HT-29 (cell line): ENCODE measurements around the gene HEATR9. TPM values are rescaled to one million over a fixed set of nuclear protein-coding genes. Genes with fewer than 3 reads are reported as not detected.

ENCODE experiments used
- DNase-seq: peaks from one replicate; pipeline ENCODE4 v3.0.0-alpha.2; 2015; ENCODE audit warnings: low spot score
- total RNA-seq: library from RNA; depleted of rRNA; stranded (reverse); fragments of >200 nt; shearing (Covaris generic); gene quantifications from 2 replicates; pipeline ENCODE4 v1.2.3, GENCODE V29; 2014

Gene HEATR9
- total RNA-seq, 1 experiment from 2014 or later, result not detected

DNA sequence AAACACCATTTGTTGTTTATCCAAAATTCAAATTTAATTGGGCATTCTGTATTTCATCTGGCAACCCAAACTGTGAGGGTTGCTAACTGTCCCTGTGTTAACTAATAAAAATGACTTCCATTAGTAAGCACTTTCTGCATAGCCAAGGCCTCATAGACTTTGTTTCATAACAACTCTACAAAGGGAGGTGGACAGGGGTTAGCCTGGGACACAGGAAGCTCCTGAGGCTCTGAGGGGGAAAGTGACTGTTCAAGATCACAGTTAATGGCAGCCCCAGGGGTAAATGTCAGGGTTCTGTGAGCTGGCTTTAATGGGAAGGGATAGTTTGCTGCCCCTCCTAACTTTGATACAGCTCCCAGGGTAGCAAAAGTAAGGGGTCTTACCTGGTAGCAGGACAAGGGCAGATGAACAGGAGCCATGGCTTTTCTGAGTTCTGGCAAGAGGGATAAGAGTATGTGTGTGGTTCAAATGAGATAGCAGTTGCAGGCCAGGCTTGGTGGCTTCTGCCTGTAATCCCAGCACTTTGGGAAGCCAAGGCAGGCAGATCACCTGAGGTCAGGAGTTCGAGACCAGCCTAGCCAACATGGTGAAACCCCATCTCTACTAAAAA is 2.2 kb downstream of the HEATR9 start:
- DNase-seq, result no peak

DNA sequence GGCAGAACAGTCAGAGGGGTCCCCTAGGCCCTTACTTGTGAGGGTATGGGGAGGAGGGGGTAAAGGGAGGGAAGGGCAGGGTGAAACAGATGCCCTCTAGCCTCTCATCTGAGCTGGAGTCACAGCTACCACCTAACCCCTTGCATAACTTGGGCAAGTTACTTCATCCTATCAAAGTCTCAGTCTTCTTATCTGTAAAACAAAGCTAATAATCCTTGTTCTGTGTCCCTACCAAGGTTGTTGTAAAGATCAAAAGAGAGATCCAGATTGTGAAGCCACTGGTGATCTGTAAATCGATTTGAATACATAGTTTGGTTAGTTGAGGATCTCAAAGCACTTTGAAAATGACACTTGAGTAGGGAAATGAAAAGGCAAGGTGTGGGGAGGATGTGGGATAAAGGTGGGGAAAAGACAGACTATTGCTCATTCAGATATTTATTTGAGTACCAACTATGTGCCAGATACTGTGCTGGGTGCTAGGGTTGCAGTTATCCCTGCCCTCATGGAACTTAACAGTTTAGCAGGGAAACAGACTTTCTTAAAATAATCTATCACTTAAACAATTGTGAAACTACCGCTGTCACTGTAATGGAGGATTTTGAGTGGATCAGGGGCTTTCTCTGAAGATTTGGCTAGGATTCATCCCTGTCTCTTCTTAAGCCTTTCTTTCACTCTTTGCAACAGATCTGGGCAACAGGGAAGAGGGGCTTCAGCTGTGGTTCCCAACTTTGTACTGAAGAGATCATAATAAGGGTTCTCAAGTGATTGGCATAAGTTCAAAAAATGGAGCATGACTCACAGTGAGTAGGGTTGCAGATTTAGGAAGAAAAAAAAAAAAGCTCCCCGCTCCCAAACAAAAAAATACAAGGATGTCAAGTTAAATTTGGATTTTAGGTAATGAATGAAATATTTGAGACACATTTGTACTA is 3.0 kb downstream of the HEATR9 start:
- no peak for DNase-seq

DNA sequence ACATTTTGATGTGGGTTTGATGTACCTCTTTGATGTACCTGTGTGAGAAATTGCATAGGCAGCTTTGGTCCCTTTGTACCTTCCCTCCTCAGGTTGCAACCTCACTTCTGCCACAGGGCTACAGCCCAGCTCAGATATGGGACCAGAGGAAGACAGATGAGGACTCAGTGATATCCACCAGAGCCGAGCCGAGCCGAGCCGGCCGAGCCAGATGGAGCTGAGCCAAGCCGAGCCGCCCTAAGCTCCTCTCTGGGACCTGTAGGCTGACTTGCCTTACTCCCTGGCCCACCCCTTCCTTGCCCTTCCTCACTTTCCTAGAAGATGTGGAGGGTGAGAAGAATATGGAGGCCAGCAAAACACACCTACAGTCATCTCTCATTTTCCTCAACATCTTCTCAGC is 3.8 kb downstream of the HEATR9 start:
- no peak for DNase-seq

DNA sequence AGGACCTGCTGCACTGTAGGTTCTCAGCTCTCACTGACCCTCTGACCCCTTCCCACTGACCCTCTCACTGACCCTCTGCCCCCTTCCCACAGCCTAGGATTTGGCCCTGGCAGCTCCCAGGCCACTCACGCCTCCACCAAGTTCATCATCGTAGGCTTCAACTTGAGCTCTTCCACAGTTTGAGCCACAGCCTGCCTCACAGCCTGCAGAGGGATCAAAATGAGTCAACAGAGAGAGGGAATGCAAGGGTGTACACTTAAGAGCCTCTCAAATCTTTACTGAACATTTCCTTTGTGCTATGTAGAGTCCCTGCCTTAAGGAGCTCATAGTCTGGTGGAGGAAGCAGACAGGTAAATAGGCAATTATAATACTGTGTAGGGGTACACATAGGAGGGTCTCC is 12.1 kb downstream of the HEATR9 start:
- no peak for DNase-seq

DNA sequence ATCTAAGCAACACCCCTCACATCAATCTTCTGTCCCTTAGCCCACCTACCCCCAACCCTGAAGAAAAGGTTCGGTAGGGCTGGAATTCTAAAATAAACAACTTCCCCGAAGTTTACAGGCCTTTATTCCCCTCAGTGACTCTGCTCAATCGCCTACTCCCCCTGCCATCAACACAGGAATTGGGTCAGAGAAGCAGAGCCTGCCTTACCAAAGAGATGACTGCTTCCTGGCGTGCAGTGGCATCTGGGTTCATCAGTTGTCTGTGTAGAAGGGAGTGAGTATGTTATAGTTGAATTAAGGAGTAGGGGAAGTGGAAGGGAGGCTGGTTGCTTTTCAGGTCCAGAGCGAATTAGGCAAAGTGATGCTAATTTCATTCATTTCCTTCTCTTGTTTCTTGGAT is 12.7 kb downstream of the HEATR9 start:
- no peak for DNase-seq

DNA sequence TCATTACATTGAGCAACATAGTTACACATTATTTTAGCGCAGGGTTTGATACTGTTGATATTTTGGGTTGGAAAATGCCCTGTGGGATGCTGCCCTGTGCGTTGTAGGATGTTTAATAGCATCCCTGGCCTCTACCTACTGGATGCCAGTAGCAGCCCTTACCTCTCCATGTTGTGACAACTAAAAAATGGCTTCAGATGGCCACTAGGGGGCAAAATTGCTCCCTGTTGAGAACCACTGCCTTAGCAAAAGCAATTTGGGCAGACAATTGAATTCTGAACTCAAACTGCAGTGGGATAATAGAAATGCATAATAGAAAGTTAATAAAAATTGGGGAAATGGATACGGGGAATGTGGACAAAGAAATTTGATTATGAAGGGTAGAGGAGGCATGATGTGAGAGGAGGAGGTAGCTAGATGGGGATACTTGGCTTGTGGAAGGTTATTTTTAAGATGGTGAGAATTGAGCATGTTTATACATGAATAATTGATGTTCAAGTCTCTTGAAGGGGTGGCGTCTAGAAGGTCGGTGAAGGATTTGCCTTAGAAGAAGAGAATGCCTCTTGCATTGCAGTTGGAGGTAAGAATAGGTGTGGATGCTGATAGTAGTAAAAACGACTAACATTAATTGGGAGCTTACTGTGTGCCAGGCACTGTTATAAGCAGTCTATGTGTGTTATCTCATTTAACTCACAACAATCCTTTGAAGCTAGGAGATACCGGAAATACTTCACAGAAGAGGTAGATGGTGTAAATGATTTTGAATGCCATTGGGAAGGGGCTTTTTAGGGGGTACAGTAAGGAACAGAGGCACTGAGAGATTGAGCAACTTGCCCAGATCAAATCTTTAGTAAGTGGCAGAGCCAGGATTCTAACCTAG is 19.0 kb downstream of the HEATR9 start:
- DNase-seq, result peak; percentile 91

DNA sequence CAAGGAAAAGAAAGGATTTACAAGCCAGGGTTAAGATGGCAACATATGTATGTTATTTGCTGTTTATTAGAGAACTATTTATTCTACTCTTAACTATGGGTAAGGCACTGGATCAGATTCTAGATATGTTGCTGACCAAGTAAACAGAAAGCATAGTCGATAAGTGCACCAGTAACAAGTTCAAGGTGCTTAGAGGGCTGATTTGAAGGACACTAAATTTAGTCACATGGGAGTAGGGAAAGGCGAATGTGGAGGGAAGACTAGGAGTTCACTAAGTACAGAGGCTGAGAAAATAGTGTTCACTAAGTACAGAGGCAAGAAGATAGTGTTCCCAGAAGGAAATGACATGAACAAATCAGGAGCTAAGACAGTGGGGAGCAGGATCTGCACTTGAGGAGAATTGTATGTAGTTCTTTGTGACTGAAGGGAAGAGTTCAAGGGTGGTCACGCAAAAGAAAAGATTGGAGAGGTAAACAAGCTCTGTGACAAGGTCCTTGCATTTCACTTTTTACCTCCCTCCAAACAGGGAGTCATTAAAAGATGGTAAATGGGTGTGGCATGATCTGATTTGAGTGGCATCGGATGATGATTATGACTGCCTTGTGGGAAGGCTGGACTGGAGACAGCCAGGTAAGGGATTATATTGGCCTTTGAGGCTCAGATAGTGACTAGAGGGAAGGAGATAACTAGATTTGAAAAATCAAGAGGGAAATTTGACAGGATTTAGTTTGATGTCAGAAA is 20.9 kb downstream of the HEATR9 start:
- no peak for DNase-seq

DNA sequence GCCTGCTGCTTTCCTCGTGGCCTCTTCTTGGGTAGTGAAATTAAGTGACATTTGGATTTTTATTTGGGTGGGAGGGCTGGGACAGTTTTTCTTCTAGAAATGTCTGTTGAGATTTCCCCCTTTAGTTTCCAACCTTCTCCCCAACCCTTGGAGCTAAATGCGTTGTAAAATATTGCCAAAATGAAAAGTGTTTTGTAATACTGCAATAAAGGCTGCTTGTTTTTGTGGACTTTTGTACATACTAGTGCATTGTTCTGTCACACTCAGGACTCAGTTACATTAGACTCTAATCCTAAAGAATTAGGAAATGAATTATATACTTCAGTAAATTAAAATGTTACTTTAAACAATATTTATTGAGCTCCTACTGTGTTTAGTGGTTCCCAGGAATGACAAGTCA is 21.7 kb downstream of the HEATR9 start:
- no peak for DNase-seq

DNA sequence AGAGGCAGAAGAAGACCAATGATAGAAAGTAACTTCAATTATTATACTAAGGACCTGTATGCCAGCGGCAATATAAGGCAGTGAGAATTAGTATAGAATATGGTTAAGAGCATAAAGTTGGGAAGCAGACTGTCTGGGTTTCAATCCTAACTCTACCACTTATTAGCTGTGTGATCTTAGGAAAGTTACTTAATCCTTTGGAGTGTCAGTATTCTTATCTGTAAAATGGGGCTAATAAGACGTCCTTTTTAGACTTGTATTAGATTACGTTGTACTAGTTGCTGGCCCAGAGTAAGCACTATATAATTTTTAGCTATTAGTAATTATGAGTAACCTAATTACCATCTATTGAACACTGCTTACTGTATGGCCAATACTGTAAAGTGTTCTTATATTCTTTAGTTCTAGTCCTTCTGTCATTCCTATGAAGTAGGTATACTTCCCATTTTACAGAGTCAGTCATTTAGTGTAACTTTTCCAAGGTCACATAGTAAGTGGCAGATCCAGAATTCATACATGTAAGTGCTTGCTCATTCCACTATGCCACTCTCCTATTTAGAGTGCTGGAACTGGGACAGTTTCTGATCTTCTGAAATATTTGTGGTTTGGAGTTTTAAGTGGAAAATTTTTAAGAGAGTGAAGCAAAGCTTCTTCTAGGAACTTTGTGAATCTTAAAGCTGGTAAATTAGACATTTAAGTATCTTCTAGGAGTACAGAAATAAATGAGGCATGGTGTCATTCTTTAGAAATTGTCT is 22.5 kb downstream of the HEATR9 start:
- DNase-seq, result no peak

DNA sequence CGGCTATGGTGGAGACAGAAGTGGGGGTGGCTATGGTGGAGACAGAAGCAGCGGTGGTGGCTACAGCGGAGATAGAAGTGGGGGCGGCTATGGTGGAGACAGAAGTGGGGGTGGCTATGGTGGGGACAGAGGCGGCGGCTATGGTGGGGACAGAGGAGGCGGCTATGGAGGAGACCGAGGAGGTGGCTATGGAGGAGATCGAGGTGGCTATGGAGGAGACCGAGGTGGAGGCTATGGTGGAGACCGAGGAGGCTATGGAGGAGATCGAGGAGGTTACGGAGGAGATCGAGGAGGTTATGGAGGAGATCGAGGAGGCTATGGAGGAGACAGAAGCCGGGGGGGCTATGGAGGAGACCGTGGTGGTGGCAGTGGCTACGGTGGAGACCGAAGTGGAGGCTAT is 24.1 kb downstream of the HEATR9 start:
- no peak for DNase-seq

DNA sequence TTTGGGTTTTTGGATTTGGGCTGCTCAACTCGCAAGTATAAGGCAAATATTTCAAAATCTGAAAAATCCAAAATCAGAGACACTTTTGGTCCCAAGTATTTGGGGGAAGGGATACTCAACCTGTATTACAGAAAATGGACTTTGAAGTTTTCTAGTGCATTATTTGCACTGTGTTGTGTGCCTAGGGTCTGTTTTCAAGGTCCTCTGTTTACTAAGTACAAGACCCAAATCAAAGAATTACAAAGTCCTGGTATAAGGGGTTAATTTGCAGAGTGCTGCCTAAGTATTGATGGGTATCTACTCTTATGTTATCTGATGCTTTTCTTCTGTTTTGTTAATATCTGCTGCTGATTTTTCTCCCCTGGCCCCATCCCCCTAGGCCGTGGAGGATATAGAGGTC is 25.0 kb downstream of the HEATR9 start:
- no peak for DNase-seq

DNA sequence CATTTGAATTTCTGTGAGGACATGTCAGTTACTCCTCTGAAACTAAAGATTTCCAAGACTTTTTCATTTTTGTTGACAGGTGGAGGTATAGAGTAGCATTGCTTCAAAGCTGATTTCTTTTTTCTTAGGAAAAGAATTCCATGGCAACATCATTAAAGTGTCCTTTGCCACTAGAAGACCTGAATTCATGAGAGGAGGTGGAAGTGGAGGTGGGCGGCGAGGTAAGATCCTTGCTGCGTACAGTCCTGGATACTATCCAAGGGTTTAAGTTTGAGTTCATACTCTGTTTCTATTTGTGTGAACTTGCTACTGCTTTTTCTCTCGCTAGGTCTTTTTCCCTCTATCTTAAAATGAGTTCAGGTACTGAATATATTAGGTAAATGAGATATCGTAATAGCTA is 26.5 kb downstream of the HEATR9 start:
- DNase-seq, result no peak

DNA sequence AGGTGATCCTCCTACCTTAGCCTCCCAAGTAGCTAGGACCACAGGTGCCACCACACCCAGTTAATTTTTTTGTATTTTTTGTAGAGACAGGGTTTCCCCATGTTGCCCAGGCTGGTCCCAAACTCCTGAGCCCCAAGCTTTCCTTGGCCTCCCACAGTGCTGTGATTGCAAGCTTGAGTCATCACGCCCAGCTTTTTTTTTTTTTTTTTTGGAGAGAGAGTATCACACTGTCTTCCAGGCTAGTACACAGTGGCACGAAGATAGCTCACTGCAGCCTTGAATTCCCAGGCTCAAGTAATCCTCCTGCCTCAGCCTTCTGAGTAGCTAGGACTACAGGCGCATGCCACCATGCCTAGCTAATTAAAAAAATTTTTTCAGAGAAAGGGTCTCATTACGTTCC is 27.2 kb downstream of the HEATR9 start:
- no peak for DNase-seq

DNA sequence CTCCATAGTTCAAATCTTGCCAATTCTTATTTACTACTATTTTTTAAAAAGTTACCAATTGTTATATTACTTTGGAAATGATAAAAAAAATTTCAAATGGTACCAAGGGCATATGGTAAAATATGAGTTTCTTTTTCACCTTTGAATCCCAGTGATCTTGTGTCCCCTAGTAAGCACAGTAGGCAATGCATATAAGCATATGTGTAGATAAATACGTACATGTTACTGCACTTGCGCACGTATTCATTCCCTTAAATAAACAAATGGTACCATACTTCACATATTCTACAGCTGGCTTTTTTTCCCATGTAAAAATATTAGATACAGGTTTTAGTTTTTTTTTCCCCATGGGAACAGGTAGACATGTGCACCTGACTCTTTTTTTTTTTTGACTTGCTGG is 27.6 kb downstream of the HEATR9 start:
- no peak for DNase-seq

DNA sequence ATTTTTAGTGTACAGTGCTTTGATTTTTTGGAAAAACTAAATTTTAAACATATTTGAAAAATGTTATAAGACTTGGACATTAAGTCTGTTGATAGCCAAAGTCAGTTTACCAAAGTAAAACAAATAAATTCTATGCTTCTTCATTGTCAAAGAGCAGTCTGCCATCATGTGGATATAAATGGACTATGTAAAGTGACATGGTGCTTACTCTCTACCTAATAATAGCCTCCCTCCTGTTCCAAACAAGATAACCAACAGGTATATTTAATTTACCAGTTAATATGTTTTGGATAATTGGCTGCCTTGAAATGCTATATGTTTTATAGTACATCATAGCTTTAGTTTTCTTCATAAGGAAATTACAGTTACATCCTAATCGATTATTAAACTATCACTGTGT is 43.5 kb downstream of the HEATR9 start:
- DNase-seq, result no peak

DNA sequence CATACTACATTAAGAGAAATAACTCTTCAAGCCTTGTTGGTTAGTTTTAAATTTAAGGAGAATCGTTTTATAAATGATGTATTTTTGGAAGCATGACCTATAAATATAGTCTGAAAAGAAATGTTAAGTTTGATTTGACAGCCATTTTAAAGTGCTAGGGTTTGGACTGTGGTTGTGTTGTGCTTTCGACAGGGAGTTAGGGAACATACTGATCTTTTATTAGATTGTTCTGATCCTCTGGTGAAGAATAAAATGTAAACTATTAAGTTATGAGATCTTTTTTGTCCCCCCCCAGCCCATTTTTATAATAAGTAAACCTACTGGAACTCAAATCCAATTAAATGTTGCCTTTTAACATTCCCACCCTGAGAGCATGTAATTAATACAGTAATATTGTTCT is 47.4 kb downstream of the HEATR9 start:
- DNase-seq, result no peak

DNA sequence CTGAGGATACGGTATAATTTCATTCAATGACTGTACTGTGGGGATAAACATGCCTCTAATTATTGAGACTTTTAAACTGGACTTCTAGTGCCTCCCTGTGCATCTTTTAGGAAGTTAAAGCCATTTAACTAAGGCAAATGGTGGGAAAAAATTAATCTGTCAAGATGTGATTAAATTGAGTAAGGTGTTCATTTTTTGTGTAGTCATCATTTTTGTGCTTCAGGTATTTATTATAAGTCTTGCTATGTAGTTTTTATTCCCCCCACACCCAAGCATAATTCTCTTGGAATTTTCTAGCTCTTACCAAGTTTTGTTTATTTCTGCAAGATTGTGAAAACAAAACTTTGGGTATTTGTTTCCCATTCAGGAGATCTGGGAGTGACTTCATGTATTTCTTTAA is 49.2 kb downstream of the HEATR9 start:
- DNase-seq, result no peak

DNA sequence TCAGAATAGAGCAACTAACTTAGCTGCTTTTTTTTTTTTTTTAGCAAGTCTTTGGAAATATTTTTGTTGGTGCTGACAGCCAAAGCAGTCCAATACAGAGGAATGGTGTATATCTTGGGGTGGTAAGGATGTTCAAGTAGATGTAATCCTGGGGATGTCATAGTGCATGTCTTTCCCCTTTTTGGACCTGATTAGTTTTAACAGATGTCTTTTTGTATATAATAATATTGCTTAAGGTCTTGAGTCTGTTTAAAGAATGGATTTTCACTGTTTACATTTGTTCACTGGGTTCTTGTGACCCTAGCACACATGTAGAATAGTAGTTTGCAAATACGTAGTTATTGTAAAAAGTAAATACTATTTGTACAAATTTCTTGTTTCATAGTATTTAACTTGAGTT is 51.5 kb downstream of the HEATR9 start:
- no peak for DNase-seq

DNA sequence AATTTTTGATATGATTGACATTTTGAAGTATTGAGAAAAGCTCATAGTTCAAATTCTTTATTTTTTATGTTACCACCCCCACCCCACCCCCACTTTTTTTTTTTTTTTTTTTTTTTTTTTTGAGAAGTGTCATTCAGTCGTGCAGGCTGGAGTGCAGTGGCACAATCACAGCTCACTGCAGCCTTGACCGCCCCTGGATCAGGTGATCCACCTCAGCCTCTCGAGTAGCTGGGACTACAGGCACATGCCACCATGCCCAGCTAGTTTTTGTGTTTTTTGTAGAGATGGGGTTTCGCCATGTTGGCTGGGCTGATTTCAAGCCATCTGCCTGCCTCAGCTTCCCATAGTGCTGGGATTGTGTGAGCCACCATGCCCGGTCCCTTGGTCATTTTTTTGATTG is 52.0 kb downstream of the HEATR9 start:
- no peak for DNase-seq

DNA sequence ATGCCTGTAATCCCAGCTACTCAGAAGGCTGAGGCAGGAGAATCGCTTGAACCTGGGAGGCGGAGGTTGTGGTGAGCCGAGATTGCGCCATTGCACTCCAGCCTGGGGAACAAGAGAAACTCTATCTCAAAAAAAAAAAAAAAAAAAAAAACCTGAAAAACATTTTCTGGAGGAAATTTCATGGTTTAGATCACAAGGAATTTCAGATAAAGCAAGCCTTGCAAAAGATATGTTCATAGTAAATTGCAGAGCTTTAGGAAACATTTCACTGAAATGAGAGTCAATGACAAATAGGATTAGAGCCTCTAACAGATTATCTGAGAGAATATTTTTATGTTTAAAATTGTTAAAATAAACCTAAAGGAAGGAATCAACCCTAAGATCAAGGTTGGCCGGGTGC is 56.2 kb downstream of the HEATR9 start:
- no peak for DNase-seq

DNA sequence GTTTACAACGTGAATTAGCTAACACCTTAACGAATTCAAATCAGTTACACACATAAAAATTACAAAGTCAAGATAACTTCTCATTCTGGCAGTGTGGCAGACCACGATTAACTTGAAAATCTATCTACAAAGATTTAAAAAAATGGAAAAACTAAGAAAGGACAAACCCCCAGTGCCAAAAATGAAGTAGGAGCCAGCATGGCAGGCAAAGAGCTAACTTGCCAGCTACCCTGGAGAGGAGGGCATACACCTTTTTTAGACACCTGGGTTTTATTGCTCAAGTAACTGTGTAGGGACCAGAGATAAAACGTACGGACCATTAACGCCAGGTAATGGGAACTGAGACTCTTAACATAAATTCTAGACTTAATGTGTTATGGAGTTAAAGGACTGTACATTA is 56.9 kb downstream of the HEATR9 start:
- DNase-seq, result no peak
